Stimulated activated CD8-positive, alpha-beta memory T cell treated with anti-CD3 and anti-CD28 coated beads, Interleukin-12 subunit alpha, Interleukin-12 subunit beta, amount 100 ng/mL, for 24 hours (primary cell): ENCODE data around the gene ZNF518A.
"Not testable (repeated sequence)": the region's sequence is repeated elsewhere in the genome, so short reads cannot be mapped to it uniquely, and the experiment has no call there.

ENCODE experiments used
- DNase-seq: peaks from one replicate; pipeline ENCODE4 v3.0.0-alpha.2; 2020; ENCODE audit errors: extremely low read depth

The ZNF518A gene

DNA sequence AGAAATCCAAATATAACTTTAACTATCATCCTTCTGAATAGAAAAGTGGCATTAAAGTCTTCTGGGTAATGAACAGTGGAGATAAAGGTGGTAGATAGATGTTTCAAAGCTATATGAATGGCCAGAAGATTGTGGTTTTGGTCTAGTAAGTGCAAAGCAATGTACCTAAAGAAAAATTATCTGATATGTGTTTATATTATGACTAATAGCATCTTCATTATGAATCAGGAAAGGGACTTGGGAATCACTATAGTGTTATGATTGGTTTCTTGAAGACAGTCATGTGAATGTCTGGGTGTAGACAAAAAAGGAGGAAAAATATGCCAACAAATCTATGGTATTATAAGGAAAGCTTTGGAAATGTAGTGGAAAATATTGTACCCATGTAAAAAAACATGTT, 3.0 kb downstream of the ZNF518A start:
- DNase-seq, result no peak

DNA sequence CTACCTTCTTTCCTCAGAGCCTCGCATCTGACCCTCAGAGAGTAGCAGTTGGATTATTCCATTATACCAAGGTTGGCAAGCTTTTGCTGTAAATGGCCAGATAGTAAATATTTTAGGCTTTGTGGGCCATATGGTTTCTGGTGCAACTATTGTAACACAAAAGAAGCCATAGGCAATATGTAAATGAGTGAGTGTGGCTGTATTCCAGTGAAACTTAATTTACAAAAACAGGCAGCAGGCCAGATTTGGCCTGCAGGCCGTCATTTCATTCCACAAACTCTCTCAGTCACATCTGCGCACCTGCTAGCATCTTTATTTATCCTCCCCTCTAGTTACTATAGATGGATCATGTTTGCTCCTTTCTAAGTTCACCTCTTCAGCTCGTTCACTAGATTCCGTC, 6.7 kb downstream of the ZNF518A start:
- no peak for DNase-seq

DNA sequence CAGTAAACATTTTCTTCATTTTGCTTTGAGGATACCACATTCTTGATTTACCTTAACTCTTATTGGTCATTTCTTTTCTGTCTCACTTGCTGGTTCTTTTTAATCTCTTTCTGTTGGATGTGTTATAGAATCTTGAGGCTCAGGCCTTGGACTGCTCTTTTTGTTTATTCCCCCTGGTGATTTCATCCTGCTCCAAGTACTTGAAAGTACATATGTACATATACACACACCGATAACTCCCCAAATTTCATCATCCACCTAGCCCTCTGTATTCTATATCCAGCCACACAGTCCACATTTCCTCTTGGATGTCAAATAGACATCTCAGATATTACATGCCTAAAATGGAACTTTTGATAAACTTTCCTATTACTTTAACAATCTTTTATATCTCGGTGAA, 7.5 kb downstream of the ZNF518A start:
- DNase-seq, result no peak

DNA sequence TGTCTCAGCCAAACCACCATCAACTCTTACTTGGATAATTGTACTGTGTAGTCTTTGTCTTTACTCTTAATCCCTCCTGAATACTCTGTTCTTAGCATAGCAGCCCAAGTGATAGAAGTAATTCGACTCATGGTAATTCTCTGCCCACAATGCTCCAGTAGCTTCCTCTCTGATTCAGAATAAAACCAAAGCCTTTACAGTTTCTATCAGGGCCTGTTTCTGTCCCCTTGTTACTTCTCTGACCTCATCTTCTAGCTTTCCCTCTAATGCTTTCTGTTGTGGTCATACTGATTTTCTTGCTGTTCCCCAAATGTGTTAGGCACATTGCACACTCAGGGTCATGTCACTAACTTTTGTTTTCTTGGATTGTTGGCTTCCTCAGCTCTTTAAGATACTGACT, 8.0 kb downstream of the ZNF518A start:
- no peak for DNase-seq

DNA sequence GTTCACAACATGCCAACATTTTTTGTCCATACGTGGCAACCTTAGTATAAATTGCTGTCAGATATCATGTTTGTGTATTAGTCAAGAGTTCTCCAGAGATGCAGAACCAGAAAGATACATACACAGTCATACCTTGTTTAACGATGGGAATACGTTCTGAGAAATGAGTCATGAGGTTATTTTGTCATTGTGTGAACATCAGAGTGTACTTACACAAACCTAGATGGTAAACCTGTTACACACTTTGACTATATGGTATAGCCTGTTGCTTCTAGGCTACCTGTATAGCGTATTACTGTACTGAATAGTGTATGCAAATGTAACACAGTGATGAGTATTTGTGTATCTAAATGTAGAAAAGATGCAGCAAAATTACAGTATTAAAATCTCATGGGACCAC, 22.3 kb downstream of the ZNF518A start:
- DNase-seq, result no peak

DNA sequence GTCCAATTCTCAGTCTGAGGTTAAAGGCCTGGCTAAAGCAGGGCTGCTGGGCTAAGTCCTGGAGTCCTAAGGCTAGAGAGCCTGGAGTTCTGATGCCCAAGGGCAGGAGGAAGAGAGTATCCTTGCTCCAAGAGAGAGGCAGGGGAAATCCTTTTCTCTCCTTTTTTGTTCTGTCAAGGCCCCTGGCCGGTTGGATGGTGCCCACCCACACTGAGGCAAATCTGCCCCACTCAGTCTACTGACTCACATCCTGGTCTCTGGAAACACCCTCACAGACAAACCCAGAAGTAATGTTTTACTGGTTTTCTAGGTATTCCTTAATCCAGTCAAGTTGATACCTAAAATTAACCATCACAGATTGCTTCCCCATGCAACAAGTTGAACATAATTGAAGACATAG, 23.0 kb downstream of the ZNF518A start:
- no peak for DNase-seq

DNA sequence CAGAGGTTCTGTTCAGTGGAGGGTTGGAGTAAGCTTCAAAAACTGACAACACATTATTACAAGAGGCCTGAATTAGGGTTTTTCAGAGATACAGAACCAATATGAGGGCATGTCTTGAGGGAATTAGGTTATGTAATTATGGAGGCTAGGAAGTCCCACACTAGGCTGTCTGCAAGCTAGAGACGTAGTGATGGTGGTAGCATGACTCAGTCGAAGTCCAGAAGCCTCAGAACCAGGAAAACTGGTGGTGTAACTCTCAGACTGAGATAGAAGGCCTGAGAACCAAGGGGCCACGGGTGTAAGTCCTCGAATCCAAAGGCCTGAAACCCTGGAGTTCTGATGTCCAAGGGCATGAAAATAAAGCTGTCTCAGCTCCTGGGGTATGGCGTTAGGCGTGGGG, 35.6 kb downstream of the ZNF518A start:
- no peak for DNase-seq

DNA sequence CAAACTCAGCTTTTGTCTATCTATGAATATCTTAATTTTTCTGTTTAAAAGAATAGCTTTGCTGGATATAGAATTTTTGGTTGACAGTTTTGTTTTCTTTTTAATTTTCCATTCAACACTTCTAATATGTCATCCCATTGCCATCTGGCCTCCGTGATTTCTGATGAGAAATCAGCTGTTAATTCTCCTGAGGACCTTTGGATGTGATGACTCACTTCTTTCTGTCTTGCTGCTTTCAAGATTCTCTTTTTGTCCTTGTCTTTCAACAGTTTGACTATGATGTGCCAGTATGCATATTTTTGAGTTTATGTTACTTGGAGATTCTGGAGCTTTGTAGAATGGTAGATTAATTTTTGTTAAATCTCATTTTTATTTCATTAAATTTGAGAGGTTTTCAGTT, 38.4 kb downstream of the ZNF518A start:
- DNase-seq, result no peak

DNA sequence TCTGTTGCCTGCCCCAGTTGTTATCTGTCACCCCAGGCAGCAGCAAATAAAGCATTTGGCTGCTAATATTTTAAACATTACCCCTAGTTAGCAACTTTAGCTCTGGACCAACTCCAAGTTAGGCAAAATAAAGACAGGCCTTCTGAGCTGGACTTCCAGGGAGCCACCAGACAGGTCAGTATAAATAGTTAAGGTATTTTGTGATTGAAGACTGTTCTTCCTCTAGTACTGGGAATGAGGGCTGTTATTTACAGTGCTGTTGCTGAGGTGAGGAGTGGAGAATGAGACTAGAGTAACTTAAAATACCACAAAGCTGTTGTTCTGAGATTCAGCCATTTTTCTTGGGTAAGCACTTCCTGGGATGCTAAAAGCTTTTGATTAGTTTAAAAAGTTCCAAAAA, 40.1 kb downstream of the ZNF518A start:
- DNase-seq, result no peak

DNA sequence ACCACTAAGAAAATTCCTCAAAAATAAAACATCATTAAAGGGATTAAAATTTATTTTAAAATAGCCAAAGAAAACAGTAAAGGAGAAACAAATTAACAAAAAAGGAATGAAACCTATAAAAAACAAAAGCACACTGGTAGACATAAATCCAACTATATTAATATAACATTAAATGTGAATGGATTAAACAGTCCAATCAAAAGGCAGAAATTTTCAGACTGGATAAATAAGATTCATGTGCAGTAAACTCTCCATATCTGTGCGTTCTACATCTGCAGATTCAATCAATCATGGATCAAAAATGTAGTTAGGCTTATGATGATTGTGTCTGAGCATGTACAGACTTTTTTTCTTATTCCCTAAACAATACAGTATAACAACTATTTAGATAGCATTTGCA, 42.6 kb downstream of the ZNF518A start:
- DNase-seq, result no peak

DNA sequence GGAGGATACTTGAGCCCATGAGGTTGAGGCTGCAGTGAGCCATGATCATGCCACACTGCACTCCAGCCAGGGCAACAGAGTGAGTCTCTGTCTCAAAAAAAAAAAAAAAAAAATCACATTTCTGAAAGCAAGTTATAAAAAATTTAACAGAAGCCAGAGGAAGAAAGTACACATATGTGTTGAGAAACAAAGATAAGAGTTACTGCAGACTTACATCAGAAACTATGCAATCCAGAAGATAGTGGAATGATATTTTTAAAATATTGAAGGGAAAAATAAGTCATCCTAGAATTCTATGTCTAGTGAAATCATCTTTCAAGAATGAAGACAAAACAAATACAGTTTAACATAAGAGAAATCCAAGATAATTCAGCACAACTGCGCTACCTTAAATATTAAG, 46.9 kb downstream of the ZNF518A start:
- no peak for DNase-seq

DNA sequence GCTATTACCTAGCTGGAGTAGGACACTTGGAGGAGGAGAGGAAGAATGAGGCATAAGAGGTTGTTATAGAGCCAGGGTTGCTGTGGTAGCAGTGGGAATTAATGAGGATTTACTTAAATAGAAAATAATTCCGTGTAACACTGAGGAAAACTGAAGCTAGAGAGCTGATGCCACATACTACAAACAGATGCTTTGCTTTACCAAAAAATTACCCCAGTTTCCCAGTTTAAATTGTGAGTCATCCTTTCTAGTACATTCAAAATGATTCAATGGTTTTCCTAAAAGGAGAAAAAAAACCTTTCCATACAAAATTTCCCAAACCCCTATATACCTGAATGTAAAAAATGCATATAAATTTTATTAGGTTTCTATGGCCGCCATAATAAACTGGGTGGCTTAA, 58.3 kb downstream of the ZNF518A start:
- no peak for DNase-seq

DNA sequence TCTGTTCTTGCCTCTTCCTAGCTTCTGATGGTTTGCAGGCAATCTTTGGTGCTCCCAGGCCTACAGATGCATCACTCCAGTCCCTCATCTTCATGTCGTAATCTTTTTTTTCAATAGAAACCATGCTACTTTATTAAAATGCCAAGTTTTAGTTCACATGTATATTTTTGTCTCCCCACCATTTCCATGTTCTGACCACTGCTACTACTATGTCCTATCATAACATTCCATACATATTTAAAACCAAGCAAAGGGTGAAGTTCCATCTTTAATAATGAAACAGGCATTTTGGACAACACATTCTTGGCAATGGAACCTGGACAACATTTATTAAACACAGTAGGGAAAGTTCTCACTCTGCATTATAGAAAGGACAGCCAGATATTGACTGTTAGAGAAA, 58.8 kb downstream of the ZNF518A start:
- DNase-seq, result no peak

DNA sequence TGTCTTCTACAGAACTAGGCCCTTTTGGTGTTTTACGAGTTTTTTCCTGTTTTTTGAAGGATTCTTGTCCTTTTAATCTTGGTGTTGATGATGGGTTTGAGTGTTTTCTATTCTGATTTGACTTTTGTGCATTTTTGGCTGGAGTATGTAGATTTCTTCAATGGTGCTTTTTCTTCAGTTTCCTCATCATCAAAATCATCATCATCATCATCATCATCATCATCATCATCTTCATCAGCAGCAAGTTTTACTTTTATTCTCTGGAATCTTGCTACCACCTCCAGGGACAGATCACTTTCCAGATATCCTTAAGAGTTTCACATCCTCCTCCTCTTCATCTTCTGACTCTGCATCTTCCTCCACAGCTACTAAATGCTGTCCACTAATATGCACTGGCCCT, 59.4 kb downstream of the ZNF518A start:
- DNase-seq, result not testable (repeated sequence)

DNA sequence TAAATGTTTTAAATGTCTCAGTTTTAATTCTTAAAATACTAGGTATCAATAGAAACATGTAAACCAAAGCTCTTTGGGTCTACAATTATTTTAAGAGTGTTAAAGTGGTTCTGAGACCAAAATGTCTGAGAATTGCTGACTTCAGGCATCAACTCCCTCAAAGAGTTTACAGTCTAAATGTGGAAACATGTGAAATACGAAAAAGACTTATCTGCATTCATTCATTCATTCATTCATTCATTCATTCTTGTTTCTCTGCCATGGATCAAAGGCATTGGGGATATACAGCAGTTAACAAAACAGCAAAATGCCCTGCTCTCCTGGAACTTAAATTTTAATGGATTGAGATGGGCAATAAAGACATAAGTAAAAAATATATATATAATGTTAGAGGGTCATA, 71.4 kb downstream of the ZNF518A start:
- DNase-seq, result no peak

DNA sequence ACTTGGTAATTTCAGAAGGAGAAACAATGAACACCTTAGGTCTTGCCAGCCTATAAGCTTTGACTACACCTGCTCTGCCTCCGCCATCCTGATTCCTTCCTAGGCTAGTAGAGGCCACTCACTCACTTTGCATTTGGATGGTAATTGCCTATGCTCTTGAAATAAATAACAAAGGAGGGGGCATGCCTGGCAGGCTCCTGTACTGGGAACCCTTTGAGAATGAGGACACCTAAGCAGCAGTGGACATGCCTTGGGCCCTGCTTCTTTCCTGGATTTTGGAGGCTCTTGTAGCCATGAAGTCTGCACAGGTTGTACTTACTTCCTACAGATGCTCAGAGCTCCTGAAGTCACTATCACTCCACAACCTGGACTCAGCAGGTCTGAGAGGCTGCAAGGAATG, 75.5 kb downstream of the ZNF518A start:
- DNase-seq, result no peak

DNA sequence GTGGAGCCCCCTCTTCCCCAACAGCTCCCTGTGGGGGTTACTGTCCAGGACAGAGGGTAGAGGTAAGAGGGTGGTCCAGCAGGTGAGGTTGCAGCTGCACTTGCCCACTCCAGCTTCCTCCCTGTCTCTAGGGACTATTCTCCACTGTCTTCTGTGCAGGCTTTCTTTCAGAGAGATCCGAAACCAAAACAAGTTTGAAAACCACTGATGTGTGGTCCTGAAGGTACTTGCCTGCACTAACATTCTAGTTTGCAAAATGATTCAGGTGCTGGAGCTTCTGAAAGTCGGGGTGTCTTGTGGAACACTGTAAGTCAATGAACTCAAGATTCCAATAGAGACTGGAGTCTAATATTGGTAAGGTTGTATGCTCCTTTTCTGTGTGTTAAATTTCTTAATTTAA, 78.2 kb downstream of the ZNF518A start:
- DNase-seq, result no peak

DNA sequence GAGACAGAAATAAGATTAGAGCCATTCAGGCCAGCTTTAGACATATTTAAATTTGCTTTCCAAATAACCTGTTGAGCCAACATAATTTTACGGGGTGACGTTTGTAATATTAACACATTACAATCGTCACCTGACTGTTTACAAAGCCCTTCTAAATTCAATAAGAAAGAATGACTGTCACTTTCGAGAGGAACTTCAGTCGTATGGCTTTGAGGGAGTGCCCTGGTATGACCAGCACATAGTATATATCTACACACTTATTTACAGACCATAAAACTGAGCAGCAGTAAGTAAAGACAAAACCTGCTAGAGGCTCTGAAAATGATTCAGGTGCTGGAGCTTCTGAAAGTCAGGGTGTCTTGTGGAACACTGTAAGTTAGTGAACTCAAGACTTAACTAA, 78.8 kb downstream of the ZNF518A start:
- no peak for DNase-seq

DNA sequence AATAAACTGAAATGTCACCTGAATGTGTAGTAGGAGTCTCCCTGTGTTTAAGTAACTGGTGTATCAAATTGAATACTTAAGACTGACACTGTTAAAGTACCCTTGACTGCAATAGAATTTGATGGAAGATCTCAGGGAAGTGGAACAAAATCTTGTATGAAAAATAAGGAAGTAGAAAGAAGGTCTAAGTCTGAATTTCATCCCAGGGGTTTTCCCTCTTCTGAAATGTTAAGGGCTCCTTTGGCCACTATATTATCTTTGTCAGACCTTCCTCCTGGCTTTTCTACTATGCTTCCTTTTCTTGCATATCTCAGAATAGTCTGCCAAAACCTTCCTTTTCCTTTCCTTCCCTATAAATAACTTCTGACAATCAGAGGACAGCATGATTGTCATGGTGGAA, 81.7 kb downstream of the ZNF518A start:
- no peak for DNase-seq

DNA sequence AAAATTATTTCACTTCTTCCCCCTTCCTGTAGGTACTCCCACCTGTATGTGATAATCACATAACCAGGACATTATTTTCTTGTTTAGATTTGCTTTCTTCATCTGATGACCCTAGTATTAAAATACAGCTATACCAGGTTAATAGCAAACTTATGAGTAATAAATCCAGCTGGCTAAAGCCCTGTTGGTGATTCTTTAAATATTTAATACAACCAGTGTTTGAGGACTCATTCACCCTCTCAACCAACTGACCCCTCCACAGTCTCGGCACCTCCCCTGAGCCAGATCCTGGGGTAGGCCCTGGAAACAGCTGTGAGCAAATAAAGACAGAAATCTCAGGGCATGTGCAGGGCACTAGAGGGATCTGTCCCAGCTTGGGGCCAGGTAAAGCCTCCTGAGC, 82.8 kb downstream of the ZNF518A start:
- no peak for DNase-seq
